T-helper 1 cell (primary cell): ENCODE measurements around the gene FAM163A.
"Not testable (repeated sequence)": the region's sequence is repeated elsewhere in the genome, so short reads cannot be mapped to it uniquely, and the experiment has no call there.

Source experiments
- DNase-seq, 5 donors: peaks; one replicate each; pipeline ENCODE4 v3.0.0-alpha.2; 2012 to 2020

Gene FAM163A

GRCh38 chr1:179817056-179817455, 74.0 kb downstream of the FAM163A start:
- no peak for DNase-seq

GRCh38 chr1:179817789-179818188, 74.7 kb downstream of the FAM163A start:
- no peak for DNase-seq

GRCh38 chr1:179818260-179818659, 75.2 kb downstream of the FAM163A start:
- DNase-seq = no peak

GRCh38 chr1:179818743-179819173, 75.7 kb downstream of the FAM163A start:
- DNase-seq = no peak

GRCh38 chr1:179820226-179820970, 77.3 kb downstream of the FAM163A start:
- no peak for DNase-seq

GRCh38 chr1:179821524-179821923, 78.4 kb downstream of the FAM163A start:
- DNase-seq = no peak

- no peak for DNase-seq
Measured at GRCh38 chr1:179822065-179822464, 79.0 kb downstream of the FAM163A start.

- DNase-seq = no peak
Measured at GRCh38 chr1:179823693-179824092, 80.6 kb downstream of the FAM163A start.

GRCh38 chr1:179824265-179824664, 81.2 kb downstream of the FAM163A start:
- DNase-seq = no peak

GRCh38 chr1:179825206-179825605, 82.1 kb downstream of the FAM163A start:
- DNase-seq = no peak

GRCh38 chr1:179825798-179826460, 82.8 kb downstream of the FAM163A start:
- no peak for DNase-seq

GRCh38 chr1:179826626-179827280, 83.7 kb downstream of the FAM163A start:
- DNase-seq = no peak

- no peak for DNase-seq
Measured at GRCh38 chr1:179828554-179829110, 85.5 kb downstream of the FAM163A start.

- DNase-seq = no peak
Measured at GRCh38 chr1:179831225-179831624, 88.1 kb downstream of the FAM163A start.

GRCh38 chr1:179831852-179832699, 89.0 kb downstream of the FAM163A start:
- no peak for DNase-seq

- not testable (repeated sequence) for DNase-seq
Measured at GRCh38 chr1:179836686-179837445, 93.8 kb downstream of the FAM163A start.

GRCh38 chr1:179840107-179840506, 97.0 kb downstream of the FAM163A start:
- no peak for DNase-seq

GRCh38 chr1:179848233-179848632, 105.1 kb downstream of the FAM163A start:
- DNase-seq = no peak

GRCh38 chr1:179853102-179853501, 110.0 kb downstream of the FAM163A start:
- no peak for DNase-seq

- not testable (repeated sequence) for DNase-seq
Measured at GRCh38 chr1:179855831-179856230, 112.7 kb downstream of the FAM163A start.

GRCh38 chr1:179856296-179856695, 113.2 kb downstream of the FAM163A start:
- DNase-seq = no peak

GRCh38 chr1:179857009-179857408, 113.9 kb downstream of the FAM163A start:
- no peak for DNase-seq
